Measurements from ENCODE around the gene AMBRA1. TPM values are rescaled to one million over a fixed set of nuclear protein-coding genes. Genes with fewer than 3 reads are reported as not detected.
"Not testable (repeated sequence)": the region's sequence is repeated elsewhere in the genome, so short reads cannot be mapped to it uniquely, and the experiment has no call there.

The AMBRA1 gene
- total and polyA plus RNA-seq, 2 donors (not counting 3 experiments of a cell fraction or from before 2014, with no cell fraction given), result 18.4 to 32.4 TPM

DNA sequence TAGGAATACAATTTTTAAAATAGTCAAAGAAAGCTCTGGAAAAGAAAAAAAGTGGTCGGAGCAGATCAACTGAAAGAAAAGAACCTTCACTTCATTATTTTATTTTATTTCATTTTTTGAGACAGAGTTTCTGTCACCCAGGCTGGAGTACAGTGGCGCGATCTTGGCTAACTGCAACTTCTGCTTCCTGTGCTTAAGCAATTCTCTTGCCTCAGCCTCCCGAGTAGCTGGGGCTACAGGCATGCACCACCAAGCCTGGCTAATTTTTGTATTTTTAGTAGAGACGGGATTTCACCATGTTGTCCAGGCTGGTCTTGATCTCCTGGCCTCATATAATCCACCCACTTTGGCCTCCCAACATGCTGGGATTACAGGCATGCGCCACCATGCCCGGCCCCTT, 74.9 kb downstream of the AMBRA1 start:
- H3K27ac ChIP-seq (ENCODE audit: insufficient read depth, low read depth, low read length); H3K9me1 ChIP-seq (replicated peaks; ENCODE audit: control insufficient read depth, extremely low read depth, insufficient read depth, low read length); H3K27me3 ChIP-seq (ENCODE audit: control insufficient read depth in 2 of 2, insufficient read depth in 2 of 2, low read length in 2 of 2); FAIRE-seq; H3K9me3 ChIP-seq (replicated peaks; ENCODE audit: control insufficient read depth, insufficient read depth, low read length); dilution Hi-C loops (cut with MboI; ENCODE audit: extremely low pct_ligation_motif_present, low sequenced_read_pairs); BruUV-seq (replicated peaks); DNase-seq (ENCODE audit: low read depth, low spot score); intact Hi-C loops (cut with micrococcal nuclease); H3K36me3 ChIP-seq (ENCODE audit: control insufficient read depth in 2 of 2, extremely low read depth in 1 of 2, insufficient read depth in 2 of 2, low read length in 2 of 2); H2AFZ ChIP-seq (ENCODE audit: low read depth, low read length); H3K4me3 ChIP-seq (replicated peaks in 1 of 3; ENCODE audit: insufficient read depth in 1 of 3, low read depth in 1 of 3, low read length in 3 of 3); H3K9ac ChIP-seq (replicated peaks; ENCODE audit: extremely low read depth, insufficient read depth, low read length); POLR2A ChIA-PET; H3K4me2 ChIP-seq (ENCODE audit: insufficient read depth, low read length); H4K20me1 ChIP-seq (replicated peaks; ENCODE audit: control insufficient read depth, extremely low read depth, insufficient read depth, low read length): not testable (repeated sequence)
- peaks cover 20% of the 10 kb centered on the region for H3K79me2 ChIP-seq (ENCODE audit: control insufficient read depth, insufficient read depth, low read length)
- H3K4me1 ChIP-seq (ENCODE audit: control insufficient read depth, extremely low read depth, insufficient read depth, low read length), result peaks cover 20% of the 10 kb centered on the region
- CTCF ChIA-PET, result interaction anchor here (0.9 to 4.8 kb wide), 4 partner anchors 11 to 127 kb away, joined by 3 to 25 read pairs (median 14); partner anchors contain the start of gene CHRM4

DNA sequence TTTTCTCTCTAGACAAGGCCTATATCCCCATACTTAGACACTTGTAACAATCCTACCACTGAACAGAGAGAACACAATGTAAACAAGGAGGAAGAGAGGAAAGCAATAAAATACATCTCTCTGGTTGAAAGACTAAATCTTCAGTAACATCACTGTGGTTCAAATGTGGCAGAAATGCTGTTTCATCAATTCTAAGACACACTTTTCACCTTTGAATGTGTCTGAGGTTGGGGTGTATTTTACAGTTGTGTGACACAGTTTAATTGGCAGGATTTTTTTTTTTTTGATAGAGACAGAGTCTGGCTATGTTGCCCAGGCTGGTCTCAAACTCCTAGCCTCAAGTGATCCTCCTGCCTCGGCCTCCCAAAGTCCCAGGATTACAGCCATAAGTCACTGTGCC, 79.5 kb downstream of the AMBRA1 start:
- TF ChIP-seq EZH2 (IDR thresholded peaks at IDR 0.05; ENCODE audit: borderline replicate concordance, low read depth, low read length, severe bottlenecking) (no peak), MYC (IDR thresholded peaks at IDR 0.05; ENCODE audit: low read depth, low read length) (no peak), MAX (IDR thresholded peaks at IDR 0.05; ENCODE audit: insufficient read depth, insufficient read length) (no peak), POLR2AphosphoS5 (IDR thresholded peaks at IDR 0.05; ENCODE audit: insufficient read depth, low read depth, low read length) (no peak), GATA2 (IDR thresholded peaks at IDR 0.05; ENCODE audit: insufficient read depth, insufficient read length, low read depth, low read length) (no peak), CTCF (IDR thresholded peaks at IDR 0.05; ENCODE audit: extremely low read depth in 1 of 2, insufficient read depth in 1 of 2, low read depth in 1 of 2, low read length in 2 of 2) (no peak), POLR2A (IDR thresholded peaks at IDR 0.05; ENCODE audit: low read depth, low read length) (no peak), FOS (IDR thresholded peaks at IDR 0.05; ENCODE audit: borderline replicate concordance, insufficient read depth, low read length) (no peak), JUN (IDR thresholded peaks at IDR 0.05; ENCODE audit: borderline replicate concordance, insufficient read depth, insufficient read length, low read depth) (no peak)

More for the DNA sequence above, 79.5 kb downstream of the AMBRA1 start:
- Histone ChIP-seq H3K9me1 (replicated peaks; ENCODE audit: control insufficient read depth, extremely low read depth, insufficient read depth, low read length) (no peaks in the 10 kb centered on the region), H3K36me3 (ENCODE audit: control insufficient read depth in 2 of 2, extremely low read depth in 1 of 2, insufficient read depth in 2 of 2, low read length in 2 of 2) (no peaks in the 10 kb centered on the region), H3K4me2 (ENCODE audit: insufficient read depth, low read length) (no peak overlapping the region), H3K4me3 (replicated peaks in 1 of 3; ENCODE audit: insufficient read depth in 1 of 3, low read depth in 1 of 3, low read length in 3 of 3) (no peak overlapping the region), H3K9me3 (replicated peaks; ENCODE audit: control insufficient read depth, insufficient read depth, low read length) (no peaks in the 10 kb centered on the region), H3K79me2 (ENCODE audit: control insufficient read depth, insufficient read depth, low read length) (peaks cover 11% of the 10 kb centered on the region), H4K20me1 (replicated peaks; ENCODE audit: control insufficient read depth, extremely low read depth, insufficient read depth, low read length) (no peaks in the 10 kb centered on the region), H3K27me3 (ENCODE audit: control insufficient read depth in 2 of 2, insufficient read depth in 2 of 2, low read length in 2 of 2) (no peaks in the 10 kb centered on the region), H3K4me1 (ENCODE audit: control insufficient read depth, extremely low read depth, insufficient read depth, low read length) (peaks cover 12% of the 10 kb centered on the region), H3K27ac (ENCODE audit: insufficient read depth, low read depth, low read length) (peak overlapping the region; percentile 7), H3K9ac (replicated peaks; ENCODE audit: extremely low read depth, insufficient read depth, low read length) (no peak overlapping the region), H2AFZ (ENCODE audit: low read depth, low read length) (no peak overlapping the region)
- CTCF ChIA-PET, result interaction anchor here (0.8 to 2.4 kb wide), 13 partner anchors 11 to 126 kb away, joined by 3 to 30 read pairs (median 4); no protein-coding TSS in a partner anchor
- FAIRE-seq (no peak), DNase-seq (ENCODE audit: low read depth, low spot score) (no peak)
- no TSS peak for BruUV-seq (replicated peaks)
- POLR2A ChIA-PET, result interaction anchor here (1.0 kb wide), 1 partner anchor 12 kb away, joined by 3 read pairs; no protein-coding TSS in a partner anchor
- dilution Hi-C loops (cut with MboI; ENCODE audit: extremely low pct_ligation_motif_present, low sequenced_read_pairs), result no loop called here
- intact Hi-C loops (cut with micrococcal nuclease), result loop anchor here (1.0 kb wide), 1 partner anchor 24 kb away; no protein-coding TSS in a partner anchor
